Activated T-cell treated with anti-CD3 and anti-CD28 coated beads for 1 hour (primary cell): ENCODE measurements around the gene HYCC2.
"Not testable (repeated sequence)": the region's sequence is repeated elsewhere in the genome, so short reads cannot be mapped to it uniquely, and the experiment has no call there.

Source experiments
- DNase-seq: peaks from one replicate; pipeline ENCODE4 v3.0.0-alpha.2; 2020; ENCODE audit warnings: low read depth

The HYCC2 gene

DNA sequence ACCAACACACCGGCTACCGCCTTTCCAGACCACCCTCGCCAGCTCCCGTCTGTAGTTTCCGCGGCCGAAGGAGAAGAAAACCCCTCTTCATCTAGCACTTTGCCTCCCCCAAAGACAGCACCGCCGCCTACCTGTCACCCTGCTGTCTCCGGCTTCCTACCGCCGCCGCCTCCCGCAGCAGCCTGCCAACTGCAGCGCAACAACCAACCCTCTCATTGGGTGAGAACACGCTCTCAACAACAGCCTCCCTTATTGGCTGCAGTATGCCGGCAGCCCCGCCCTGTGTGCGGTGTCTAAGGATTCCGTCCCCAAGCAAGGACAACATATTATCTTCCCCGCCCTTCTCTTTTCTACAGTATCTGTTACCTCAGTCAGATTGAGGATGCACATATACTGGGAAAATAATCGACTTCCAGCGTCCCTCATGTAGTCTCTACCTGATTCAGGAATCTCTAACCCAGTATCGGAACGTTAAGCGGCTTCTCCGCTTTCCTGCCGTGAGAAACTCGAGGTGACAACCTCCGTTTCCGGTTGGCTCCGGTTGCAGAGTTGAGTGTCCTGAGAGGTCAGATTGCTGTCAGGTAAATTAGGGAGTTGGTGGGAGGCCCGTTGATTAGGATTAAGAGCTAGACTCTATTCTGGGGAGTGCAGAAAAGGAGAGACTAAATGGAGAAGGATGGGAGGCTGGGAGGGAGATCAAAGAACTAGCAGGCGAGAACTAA is at the start of gene HYCC2, which contains the start of gene NDUFB3:
TSS of gene HYCC2 (minus strand) at position 193 of the 722 bp plus-strand sequence. CDS start 47,662 bp downstream, outside the sequence.
TSS of gene NDUFB3 (plus strand) at position 523 of the 722 bp plus-strand sequence. CDS start 6,882 bp downstream, outside the sequence.
- DNase-seq, result peak; percentile 83

DNA sequence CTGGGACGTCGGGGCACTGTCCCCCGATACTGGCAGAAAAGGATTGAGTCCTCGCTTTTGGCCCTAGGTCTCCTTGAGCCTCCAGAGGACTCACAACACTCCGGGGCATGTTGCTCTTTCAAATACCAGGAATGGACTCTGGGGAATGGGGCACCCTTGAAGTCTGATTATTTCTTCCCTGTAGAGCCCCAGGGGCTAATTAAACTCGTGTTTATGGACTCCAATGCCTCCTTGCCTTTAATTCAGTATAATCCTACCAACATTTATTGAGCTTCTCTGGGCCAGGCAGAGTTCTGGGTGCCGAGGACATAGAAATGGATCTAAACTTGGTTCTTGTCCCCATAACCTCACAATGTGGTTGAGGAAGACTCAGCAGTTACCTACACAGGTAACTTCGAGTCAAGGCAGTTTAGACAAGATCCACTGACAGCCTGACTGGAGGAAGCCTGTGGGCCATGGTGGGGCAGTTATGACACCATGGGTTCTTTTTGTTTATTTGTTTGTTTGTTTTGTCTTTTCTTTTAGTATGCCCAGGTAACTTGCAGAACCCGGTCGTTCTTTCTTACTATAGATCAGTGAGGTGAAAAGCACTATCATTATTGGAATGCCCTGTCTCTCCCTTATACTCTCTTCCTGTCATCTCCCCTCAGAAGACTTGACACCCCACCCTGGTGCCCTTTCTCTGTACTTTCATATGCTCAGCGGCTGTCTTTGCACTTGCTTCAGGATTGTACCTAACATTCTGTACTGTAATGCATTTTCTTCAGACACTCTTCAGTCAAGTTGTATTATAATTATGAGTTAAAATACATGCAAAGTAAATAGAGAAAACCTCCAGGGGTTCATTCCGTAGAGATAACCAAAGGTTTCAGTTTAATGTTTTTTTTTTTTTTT is 47.7 kb upstream of the HYCC2 start:
- no peak for DNase-seq

DNA sequence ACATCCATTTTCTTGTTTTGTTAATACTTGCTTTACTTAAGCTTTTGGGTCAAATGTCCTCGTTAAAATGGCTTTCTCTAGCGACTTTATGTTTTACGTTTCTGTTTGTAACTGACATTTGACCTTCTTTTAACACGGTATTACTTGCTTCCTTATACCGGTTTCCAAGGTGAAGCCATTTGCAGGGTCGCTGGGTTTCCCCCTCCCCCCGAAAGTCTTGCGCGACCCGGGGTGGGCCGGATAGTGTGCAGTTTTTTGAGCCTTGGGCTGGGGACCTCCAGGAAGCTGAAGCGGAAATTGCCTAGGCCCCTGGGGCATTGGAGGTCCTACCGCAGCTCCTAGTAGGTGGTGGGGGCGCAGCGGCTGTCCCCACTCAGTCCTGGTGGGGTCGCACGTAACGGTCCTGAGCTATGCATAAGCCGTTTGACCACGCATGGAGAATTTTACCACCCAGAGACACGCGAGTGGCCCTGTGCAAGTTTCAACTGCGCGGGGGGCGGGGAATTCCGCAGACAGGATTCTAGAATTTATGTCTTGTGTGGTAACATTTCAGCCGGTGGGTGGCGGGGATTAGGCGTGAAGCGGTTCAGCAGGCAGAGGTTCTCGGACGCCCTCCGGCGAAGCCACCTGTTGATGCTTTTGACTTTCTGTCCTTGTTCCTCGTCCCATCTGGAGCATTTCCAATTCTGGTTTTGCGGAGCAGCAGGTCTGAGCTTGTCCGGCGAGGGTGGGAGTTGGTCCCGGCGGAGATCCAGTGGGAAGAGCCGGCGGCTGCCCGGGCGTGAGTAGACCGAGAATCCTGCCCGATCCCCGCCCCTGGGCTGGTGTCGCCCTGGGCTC is 46.9 kb upstream of the HYCC2 start:
- DNase-seq, result peak; percentile 82

DNA sequence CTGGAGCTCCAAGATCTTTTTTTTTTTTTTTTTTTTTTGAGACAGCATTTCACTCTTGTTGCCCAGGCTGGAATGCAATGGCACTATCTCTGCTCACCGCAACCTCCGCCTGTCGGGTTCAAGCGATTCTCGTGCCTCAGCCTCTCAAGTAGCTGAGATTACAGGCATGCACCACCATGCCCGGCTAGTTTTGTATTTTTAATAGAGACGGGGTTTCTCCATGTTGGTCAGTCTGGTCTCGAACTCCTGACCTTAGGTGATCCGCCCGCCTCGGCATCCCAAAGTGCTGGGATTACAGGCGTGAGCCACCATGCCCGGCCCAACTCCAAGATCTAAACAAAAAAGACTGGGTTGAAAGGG is 46.2 kb upstream of the HYCC2 start:
- DNase-seq, result not testable (repeated sequence)

DNA sequence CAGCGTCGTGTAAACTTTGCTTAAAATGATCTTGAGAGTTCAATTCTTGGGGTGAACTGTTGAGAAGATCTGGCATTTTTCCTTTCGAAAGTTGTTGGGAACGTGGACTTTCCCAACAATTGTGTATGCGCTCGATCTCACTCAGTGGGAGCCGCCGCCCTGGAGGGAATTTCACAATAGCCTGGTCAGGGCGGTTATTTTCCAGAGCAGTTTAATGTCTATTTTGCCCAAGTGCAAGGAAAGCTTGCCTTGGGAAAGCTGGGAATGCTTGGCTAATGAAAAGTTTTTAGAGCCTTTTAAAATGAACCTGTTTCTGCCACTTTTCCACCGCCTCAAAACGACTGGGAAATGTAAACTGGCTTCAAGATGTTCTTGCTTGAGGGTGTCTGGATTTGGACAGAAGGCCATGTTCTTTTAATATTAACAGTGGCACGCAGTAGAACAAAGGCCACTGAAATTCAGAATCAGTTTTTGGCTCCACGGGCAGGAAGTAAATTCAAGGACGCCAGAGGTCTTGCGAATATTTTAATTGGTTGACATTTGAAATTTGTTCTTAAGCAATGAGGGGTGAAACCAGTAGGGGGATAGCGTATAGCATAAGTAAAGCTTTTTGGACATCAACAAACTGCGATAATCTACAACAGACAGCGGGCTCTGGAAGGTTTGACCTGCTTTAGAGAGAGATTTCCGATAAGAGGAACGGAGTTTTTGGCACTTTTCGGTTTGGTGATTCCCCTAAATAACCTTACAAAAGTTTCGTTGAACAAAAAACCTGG is 45.7 kb upstream of the HYCC2 start:
- no peak for DNase-seq

DNA sequence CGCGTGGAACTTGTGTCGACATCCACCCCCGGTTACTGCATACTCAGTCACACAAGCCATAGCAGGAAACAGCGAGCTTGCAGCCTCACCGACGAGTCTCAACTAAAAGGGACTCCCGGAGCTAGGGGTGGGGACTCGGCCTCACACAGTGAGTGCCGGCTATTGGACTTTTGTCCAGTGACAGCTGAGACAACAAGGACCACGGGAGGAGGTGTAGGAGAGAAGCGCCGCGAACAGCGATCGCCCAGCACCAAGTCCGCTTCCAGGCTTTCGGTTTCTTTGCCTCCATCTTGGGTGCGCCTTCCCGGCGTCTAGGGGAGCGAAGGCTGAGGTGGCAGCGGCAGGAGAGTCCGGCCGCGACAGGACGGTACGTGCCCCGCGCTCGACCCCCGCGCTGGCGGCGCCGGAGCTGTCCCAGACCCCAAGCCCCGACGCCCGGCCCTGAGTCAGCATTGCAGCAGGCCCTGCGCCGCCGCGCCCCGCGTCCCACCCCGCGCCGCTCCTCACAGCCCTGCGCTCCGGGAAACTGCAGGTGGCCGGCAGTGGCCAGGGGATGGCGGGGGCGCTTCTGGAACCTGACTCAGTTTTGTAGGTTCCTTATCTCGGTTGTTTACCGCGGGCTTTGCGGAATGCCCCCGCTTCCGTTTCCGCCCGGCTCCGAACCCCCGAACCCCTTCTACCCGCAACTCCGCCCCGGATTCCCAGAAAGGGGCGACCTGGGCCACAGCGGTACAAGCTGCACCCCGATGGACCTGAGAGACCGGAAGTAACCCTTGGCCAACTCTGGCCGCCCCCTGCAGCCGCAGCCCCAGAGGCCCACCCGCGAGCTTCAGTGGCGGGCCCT is 44.9 kb upstream of the HYCC2 start, which contains the start of gene CFLAR:
TSS of gene CFLAR (plus strand) at position 50 of the 844 bp plus-strand sequence. CDS start 13,702 bp downstream, outside the sequence.
- peak; percentile 61 for DNase-seq

DNA sequence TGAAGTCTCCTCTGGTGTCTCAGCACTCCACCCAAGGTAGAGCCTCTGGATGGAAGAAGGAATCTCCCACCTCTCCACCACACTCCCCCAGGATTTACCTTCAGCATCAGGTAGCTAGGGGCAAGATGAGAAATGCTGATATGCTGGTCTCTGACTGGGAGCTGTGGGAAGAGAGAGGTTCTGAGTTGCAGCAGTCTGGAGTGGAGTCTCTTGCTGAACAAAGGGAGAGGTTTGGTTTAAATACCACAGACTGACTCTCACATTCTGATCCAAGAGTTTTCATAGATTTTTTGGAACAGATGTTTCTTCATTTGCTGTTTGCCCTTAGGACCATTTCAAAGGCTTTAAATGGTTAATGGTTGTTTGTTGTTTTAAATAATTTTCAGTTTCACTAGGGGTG is 43.4 kb upstream of the HYCC2 start:
- DNase-seq, result no peak

DNA sequence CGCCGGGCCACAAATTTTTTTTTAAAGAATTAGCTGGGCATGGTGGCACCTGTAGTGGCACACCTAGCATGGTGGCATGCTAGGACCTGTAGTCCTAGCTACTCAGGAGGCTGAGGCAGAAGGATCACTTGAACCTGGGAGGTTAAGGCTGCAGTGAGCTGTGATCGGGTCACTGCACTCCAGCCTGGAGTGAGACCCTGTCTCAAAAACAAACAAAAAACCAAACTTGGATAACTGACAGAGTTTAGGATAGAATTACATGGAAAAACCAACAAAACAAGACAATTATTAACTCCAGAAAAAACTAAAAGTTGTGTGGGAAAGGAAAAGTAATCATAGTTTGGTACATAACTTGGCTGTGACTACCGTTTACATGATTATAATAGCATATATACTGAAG is 42.9 kb upstream of the HYCC2 start:
- no peak for DNase-seq

DNA sequence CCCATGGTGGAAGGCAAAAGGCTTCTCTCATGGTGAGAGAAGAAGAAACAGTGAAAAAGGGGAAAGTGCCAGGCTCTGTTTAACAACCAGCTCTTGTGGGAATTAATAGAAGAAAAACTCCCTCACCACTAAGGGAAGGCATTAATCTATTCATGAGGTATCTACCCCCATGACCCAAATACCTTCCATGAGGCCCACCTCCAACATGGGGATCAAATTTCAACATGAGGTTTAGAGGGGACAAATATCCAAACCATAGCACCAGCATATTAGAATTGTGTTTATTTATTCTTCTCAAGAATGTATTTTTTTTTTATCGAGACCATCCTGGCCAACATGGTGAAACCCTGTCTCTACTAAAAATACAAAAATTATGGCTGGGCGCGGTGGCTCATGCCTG is 39.6 kb upstream of the HYCC2 start:
- DNase-seq, result no peak

DNA sequence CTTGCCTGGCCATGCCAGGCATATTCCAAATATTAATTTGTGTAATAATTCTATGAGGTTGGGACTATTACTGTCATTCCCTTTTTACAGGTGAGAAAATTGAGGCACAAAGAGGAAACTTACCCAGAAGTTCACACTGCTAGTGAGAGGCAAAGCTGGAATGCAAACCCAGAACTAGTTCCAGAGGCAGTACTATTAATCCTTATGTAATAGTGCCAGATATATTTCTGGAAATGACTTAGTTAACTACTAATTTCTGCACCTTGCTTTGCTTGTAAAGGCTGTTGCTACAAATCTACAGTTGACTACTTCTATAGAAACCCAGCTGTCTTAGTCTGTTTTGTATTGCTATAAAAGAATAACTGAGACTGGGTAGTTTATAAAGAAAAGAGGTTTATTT is 39.1 kb upstream of the HYCC2 start:
- no peak for DNase-seq

DNA sequence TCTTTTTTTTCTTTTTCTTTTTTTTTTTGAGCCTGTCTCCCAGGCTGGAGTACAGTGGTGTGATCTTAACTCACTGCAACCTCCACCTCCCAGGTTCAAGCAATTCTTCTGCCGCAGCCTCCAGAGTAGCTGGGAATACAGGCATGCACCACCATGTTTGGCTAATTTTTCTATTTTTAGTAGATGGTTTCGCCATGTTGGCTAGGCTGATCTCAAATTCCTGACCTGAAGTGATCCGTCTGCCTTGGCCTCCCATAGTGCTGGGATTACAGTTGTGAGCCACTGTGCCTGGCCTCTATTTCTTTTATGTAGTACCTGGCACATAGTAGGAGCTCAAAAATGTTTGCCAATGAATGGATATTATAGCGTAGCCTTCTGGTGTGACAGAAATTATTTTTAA is 37.7 kb upstream of the HYCC2 start:
- no peak for DNase-seq

DNA sequence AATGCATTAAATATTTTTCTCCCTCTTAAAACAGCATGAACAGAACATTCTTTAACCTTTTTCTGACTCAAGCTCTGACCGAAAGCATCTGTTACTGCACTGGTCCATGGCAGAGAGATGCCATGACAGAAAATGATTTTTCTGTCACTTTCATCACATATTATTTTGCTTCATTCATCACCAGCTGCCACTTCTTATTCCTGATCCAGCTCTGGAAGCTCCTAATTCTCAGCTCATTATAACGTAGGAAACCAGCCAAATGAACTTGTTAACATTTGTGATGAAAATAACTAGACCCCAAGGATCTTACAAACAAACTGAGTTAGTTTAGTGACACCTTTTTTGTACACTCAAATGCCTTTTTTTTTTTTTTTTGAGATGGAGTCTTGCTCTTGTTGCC is 36.9 kb upstream of the HYCC2 start:
- no peak for DNase-seq

DNA sequence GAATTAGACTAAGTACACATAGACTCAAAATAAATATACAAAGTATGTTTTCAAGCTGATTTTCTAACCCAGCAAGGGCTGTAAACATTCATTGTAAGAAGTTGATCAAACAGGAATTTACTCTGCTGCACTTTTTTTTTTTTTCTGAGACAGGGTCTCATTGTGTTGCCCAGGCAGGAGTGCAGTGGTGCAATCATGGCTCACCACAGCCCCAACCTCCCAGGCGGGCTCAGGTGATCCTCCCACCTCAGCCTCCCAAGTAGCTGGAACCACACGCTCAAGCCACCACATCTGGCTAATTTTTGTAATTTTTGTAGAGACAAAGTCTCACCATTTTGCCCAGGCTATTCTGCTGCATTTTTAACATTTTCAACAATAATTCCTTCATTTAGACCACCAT is 36.2 kb upstream of the HYCC2 start:
- DNase-seq, result no peak

DNA sequence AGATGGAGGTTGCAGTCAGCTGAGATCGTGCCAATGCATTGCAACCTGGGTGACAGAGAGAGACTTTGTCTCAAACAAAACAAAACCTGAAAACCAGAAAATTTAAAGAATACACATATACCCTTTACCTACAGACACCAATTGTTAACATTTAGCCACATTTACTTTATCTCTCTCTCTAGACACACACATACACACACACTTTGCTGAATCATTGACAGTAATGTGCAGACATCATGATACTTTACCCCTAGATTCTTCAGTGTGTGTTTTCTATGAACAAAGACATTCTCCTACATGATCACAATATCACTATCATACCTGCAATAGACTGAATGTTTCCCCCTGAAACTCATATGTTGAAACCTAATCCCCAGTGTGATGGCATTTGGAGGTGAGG is 34.3 kb upstream of the HYCC2 start:
- no peak for DNase-seq

DNA sequence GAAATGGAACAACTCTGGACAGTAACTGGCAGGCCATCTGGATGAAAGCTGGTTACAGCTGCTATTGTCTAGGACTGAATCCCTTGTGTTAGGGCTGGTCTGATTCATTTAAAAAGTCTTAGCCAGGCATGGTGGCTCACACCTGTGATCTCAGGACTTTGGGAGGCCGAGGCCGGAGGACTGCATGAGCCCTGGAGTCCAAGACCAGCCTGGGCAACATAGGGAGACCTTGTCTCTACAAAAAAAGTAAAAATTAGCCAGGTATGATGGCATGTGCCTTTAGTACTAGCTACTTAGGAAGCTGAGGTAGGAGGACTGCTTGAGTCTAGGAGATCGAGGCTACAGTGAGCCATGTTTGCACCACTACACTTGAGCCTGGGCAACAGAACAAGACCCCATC is 29.0 kb upstream of the HYCC2 start:
- DNase-seq, result no peak

DNA sequence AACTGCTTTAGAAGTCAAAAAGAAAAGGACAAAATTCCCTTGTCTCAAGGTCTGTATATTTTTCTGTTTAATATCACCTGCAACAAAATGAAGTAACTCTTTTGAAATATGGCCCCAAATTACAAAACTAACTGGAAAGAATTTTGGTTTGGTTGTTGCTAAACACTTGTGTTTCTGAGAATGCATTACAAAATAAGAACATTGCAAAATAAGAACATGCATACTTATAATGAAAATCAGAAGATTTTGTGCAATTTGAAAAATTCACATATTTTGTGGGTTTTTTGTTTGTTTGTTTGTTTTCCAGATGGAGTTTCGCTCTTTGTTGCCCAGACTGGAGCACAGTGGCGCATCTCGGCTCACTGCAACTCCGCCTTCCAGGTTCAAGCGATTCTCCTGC is 22.1 kb upstream of the HYCC2 start:
- DNase-seq, result no peak

DNA sequence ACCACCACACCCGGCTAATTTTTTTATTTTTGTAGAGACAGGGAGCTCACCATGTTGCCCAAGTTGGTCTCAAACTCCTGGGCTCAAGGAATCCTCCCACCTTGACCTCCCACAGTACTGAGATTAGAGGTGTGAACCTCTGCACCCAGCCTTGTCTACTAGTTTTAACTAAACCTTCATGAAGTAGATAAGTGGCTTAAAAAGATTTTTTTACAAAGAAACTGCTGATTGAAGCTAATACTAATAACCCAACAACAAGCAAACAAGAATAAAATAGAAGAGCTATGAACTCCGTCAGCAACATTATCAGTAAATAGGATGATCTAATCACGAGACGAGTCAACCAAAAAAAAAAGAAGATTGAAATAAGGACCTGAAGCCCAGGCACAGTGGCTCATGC is 19.1 kb upstream of the HYCC2 start:
- DNase-seq, result no peak

DNA sequence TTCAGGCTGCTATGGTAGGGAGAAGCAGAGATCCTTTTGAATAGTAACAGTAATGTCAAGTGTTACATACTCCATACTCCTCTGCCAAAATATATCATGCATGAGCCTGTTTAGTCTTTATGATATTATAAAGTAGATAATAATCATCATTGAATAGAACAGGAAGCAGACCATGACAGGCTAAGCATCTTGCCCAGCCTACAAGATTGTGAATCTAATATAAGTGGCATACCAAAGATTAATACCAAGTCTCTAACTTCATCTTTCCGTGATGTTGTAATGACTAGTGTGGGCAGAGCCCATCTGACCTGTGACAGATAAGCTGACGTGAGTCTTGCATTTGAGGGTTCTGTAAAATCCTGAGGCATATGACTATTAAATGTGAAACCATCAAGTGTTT is 13.4 kb upstream of the HYCC2 start:
- DNase-seq, result no peak

DNA sequence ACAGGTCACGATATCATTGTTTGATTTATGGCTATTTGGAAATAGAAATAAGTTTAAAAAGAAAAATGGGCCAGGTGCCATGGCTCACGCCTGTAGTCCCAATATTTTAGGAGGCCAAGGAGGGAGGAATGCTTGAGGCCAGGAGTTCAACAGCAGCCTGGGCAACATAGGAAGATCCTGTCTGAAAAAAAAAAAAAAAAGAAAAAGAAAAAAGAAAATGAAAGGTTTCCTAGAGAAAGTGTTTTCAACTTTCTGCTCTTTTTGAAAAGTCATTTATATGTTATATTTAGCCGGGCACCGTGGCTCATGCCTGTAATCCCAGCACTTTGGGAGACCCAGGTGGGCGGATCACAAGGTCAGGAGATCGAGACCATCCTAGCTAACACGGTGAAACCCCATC is 3.5 kb upstream of the HYCC2 start:
- DNase-seq, result no peak

DNA sequence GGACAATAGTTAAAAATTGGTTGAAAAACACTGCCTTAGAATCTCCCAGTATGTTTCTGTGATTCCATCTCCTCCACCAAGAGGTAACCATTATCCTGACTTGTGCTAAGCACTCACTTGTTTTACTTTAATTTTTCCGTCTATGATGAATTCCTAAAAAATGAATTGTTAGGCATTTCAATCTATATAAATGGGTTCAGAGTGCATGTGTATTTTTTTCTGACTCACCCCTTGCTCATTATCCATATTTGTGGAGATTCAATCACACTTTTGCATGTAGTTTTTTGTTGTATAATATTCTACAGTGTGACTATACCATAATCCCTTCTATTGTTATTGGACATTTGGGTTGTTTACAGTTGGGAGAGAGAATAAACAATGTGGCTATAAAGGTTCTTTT is 1.6 kb upstream of the HYCC2 start:
- DNase-seq, result no peak

DNA sequence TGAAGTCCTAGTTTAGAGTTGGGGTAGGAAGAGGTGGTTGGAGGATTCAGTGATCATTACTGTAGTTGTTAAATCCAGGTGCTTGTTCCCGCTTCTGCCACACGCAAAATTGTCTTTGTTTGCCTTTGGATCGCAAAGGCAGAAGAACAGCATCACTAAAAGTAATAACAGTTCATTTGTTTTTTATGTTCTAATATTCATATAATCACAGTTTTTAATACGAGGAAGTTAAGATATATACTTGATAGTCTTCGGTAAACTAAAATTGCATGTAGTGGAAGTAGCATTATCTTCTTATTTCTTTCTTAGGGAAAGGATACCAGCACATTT is 695 bp upstream of the HYCC2 start:
- DNase-seq, result no peak
